Activated naive CD8-positive, alpha-beta T cell treated with anti-CD3 and anti-CD28 coated beads, Interleukin-2, amount 50 U/mL, for 16 hours (primary cell): ENCODE data around the gene NRP2.

ENCODE experiments used
- DNase-seq: peaks from one replicate; pipeline ENCODE4 v3.0.0-alpha.2; 2020; ENCODE audit warnings: low read depth, low spot score

NRP2 gene

GRCh38 chr2:205775097-205775877 lies 93.0 kb downstream of the NRP2 start:
- DNase-seq, result no peak

GRCh38 chr2:205776139-205776538 lies 93.8 kb downstream of the NRP2 start:
- no peak for DNase-seq

GRCh38 chr2:205776720-205777119 lies 94.4 kb downstream of the NRP2 start:
- DNase-seq, result no peak

- no peak for DNase-seq
Measured at GRCh38 chr2:205778356-205778755, 96.1 kb downstream of the NRP2 start.

GRCh38 chr2:205780645-205781044 lies 98.3 kb downstream of the NRP2 start:
- DNase-seq, result no peak

- DNase-seq, result no peak
Measured at GRCh38 chr2:205781244-205781931, 99.1 kb downstream of the NRP2 start.

GRCh38 chr2:205782941-205783340 lies 100.6 kb downstream of the NRP2 start:
- no peak for DNase-seq

GRCh38 chr2:205783872-205784499 lies 101.7 kb downstream of the NRP2 start:
- DNase-seq, result no peak

- no peak for DNase-seq
Measured at GRCh38 chr2:205785507-205786260, 103.4 kb downstream of the NRP2 start.

GRCh38 chr2:205786976-205787375 lies 104.7 kb downstream of the NRP2 start:
- DNase-seq, result no peak

GRCh38 chr2:205787761-205788160 lies 105.5 kb downstream of the NRP2 start:
- no peak for DNase-seq

- DNase-seq, result no peak
Measured at GRCh38 chr2:205789906-205790305, 107.6 kb downstream of the NRP2 start.

GRCh38 chr2:205792908-205793307 lies 110.6 kb downstream of the NRP2 start:
- no peak for DNase-seq

- DNase-seq, result no peak
Measured at GRCh38 chr2:205796805-205797313, 114.6 kb downstream of the NRP2 start.

GRCh38 chr2:205797866-205798265 lies 115.6 kb downstream of the NRP2 start:
- no peak for DNase-seq

- no peak for DNase-seq
Measured at GRCh38 chr2:205800224-205800623, 117.9 kb downstream of the NRP2 start.

- no peak for DNase-seq
Measured at GRCh38 chr2:205800773-205801172, 118.5 kb downstream of the NRP2 start.

GRCh38 chr2:205802065-205802464 lies 119.8 kb downstream of the NRP2 start:
- no peak for DNase-seq

GRCh38 chr2:205802941-205803340 lies 120.6 kb downstream of the NRP2 start:
- no peak for DNase-seq

- no peak for DNase-seq
Measured at GRCh38 chr2:205803500-205803899, 121.2 kb downstream of the NRP2 start.

GRCh38 chr2:205805136-205805535 lies 122.8 kb downstream of the NRP2 start:
- DNase-seq, result no peak
